ENCODE measurements around the gene ASGR1.

GRCh38 chr17:7213895-7214299, 34.7 kb upstream of the ASGR1 start:
- no peak for TF ChIP-seq POLR2AphosphoS5 (IDR thresholded peaks at IDR 0.05)
- no peak for TF ChIP-seq REST (IDR thresholded peaks at IDR 0.05; ENCODE audit: borderline replicate concordance)
- no peak for TF ChIP-seq EZH2 (IDR thresholded peaks at IDR 0.05; ENCODE audit: borderline replicate concordance, insufficient read depth, low read length, poor library complexity, severe bottlenecking)
